NCI-H69 (cell line): ENCODE data around the gene GBA2.

ENCODE experiments used
- DNase-seq: peaks from one replicate; lab custom pipeline; 2025; lab: John Stamatoyannopoulos, UW

GBA2 gene

GRCh38 chr9:35738186-35738585 is 10.8 kb downstream of the GBA2 start:
- no peak for DNase-seq

- DNase-seq = no peak
These were observed 11.9 kb downstream of the GBA2 start for GRCh38 chr9:35737143-35737542.

GRCh38 chr9:35736201-35736633 is 12.8 kb downstream of the GBA2 start:
- DNase-seq = peak; percentile 79

GRCh38 chr9:35734096-35734495 is 14.9 kb downstream of the GBA2 start:
- DNase-seq = no peak

GRCh38 chr9:35732800-35733541 is 16.1 kb downstream of the GBA2 start:
- DNase-seq = peak; percentile 78

GRCh38 chr9:35732185-35732799 is 16.7 kb downstream of the GBA2 start, which contains the start of the genes CREB3 and TLN1:
Gene CREB3 (plus strand): TSS chr9:35732666. CDS start chr9:35732773, 107 bp downstream.
Gene TLN1 (minus strand): TSS chr9:35732195. CDS start chr9:35725694, 6,501 bp downstream.
- peak; percentile 100 for DNase-seq

GRCh38 chr9:35731415-35732184 is 17.4 kb downstream of the GBA2 start:
- DNase-seq = no peak

- no peak for DNase-seq
These were observed 18.6 kb downstream of the GBA2 start for GRCh38 chr9:35730486-35730854.

GRCh38 chr9:35729700-35730485 is 19.1 kb downstream of the GBA2 start:
- DNase-seq = peak; percentile 43

GRCh38 chr9:35729101-35729500 is 19.9 kb downstream of the GBA2 start:
- DNase-seq = no peak

- DNase-seq = no peak
These were observed 20.7 kb downstream of the GBA2 start for GRCh38 chr9:35728041-35728971.

GRCh38 chr9:35727676-35728040 is 21.4 kb downstream of the GBA2 start:
- no peak for DNase-seq

GRCh38 chr9:35726931-35727330 is 22.1 kb downstream of the GBA2 start:
- no peak for DNase-seq

GRCh38 chr9:35725362-35725761 is 23.7 kb downstream of the GBA2 start:
- DNase-seq = no peak

GRCh38 chr9:35723908-35724307 is 25.1 kb downstream of the GBA2 start:
- no peak for DNase-seq

GRCh38 chr9:35723426-35723825 is 25.6 kb downstream of the GBA2 start:
- no peak for DNase-seq

- no peak for DNase-seq
These were observed 29.5 kb downstream of the GBA2 start for GRCh38 chr9:35719546-35719945.

GRCh38 chr9:35718721-35719511 is 30.1 kb downstream of the GBA2 start:
- DNase-seq = no peak

- DNase-seq = no peak
These were observed 31.7 kb downstream of the GBA2 start for GRCh38 chr9:35717132-35717870.
